ENCODE data around the gene CTU2. TPM values are rescaled to one million over a fixed set of nuclear protein-coding genes. Genes with fewer than 3 reads are reported as not detected.

The CTU2 gene
- total and polyA plus RNA-seq, 9 of the 15 experiments (the other 6 are each of a cell fraction or from before 2014, with no cell fraction given) = 1.3 to 105 (median 23.2) TPM

GRCh38 chr16:88691129-88691813 lies 15.0 kb upstream of the CTU2 start (continued):
- no peak for TF ChIP-seq ZNF407 (IDR thresholded peaks at IDR 0.05; ENCODE audit: low read depth)
- TF ChIP-seq SMAD2 (IDR thresholded peaks at IDR 0.05; ENCODE audit: low read depth, low read length) = no peak
- TF ChIP-seq SAP30 (IDR thresholded peaks at IDR 0.05; ENCODE audit: borderline replicate concordance, insufficient read depth, low read depth, low read length, poor library complexity, severe bottlenecking) = no peak
- TF ChIP-seq SIN3A (IDR thresholded peaks at IDR 0.05; ENCODE audit: borderline replicate concordance in 2 of 2, control insufficient read depth in 1 of 2, low read depth in 2 of 2, low read length in 2 of 2) = no peak
- TF ChIP-seq PREB (CRISPR knock-in tag; IDR thresholded peaks at IDR 0.05) = no peak
- no peak for TF ChIP-seq MAFK (IDR thresholded peaks at IDR 0.05; ENCODE audit: low read length)
- no peak for TF ChIP-seq CHD2 (IDR thresholded peaks at IDR 0.05; ENCODE audit: low read depth, low read length)
